GM18502 (cell line): Measurements from ENCODE around the gene GRM7.

Source experiments
- ATAC-seq: cut with Tn5 transposase; IDR thresholded peaks from one replicate; pipeline ENCODE4 v1.9.1; 2021; ENCODE audit warnings: mild to moderate bottlenecking; ENCODE audit not compliant: unreplicated experiment, poor library complexity

Gene GRM7

DNA sequence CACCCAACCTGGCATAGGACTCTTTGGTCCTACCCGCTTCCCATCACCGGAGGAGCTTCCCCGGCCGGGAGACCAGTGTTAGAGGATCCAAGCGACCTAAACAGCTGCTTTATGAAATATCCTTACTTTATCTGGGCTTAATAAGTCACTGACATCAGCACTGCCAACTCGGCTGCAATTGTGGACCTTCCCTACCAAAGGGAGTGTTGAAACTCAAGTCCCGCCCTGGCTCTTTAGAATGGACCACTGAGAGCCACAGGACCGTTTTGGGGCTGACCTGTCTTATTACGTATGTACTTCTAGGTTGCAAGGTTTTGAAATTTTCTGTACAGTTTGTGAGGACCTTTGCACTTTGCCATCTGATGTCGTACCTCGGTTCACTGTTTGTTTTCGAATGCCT is 879.5 kb downstream of the GRM7 start:
- ATAC-seq: no peak

DNA sequence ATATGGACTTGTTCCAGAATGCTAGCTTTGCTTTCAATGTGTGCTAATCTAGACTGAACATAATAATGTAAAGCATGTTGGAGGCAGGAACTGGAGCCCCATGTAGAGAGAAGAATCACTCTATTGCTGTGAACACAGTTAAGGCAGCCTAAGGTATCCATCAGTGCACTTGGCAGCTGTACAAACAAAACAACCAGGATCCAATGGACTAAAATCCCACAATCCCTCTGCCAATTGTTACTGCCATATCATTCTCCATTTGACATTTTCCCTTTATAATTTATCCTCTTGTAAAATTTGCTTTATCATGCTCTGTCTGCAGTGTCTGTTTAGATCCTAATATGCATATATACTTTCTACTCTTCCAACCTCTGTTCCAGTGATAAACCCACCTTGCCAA is 883.9 kb downstream of the GRM7 start:
- ATAC-seq: no peak

DNA sequence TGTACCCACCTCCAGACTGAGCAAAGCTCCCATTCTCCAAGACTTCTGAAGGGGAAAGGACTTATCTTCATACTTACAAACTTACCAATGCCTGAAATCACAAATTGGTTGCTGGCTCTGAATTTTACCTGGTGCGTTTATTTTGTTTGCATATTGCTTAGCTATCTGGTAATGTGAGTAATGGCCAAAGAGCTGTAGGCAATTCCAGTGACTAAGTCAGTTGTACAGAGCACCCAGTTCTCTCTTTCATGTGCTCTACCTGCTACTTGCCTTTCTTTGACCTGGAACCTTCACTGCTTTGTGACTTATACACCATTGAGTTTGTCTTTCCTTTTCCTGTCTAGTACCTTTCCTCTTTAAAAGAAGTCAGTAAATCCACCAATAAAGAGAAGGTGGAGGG is 884.8 kb downstream of the GRM7 start:
- no peak for ATAC-seq

DNA sequence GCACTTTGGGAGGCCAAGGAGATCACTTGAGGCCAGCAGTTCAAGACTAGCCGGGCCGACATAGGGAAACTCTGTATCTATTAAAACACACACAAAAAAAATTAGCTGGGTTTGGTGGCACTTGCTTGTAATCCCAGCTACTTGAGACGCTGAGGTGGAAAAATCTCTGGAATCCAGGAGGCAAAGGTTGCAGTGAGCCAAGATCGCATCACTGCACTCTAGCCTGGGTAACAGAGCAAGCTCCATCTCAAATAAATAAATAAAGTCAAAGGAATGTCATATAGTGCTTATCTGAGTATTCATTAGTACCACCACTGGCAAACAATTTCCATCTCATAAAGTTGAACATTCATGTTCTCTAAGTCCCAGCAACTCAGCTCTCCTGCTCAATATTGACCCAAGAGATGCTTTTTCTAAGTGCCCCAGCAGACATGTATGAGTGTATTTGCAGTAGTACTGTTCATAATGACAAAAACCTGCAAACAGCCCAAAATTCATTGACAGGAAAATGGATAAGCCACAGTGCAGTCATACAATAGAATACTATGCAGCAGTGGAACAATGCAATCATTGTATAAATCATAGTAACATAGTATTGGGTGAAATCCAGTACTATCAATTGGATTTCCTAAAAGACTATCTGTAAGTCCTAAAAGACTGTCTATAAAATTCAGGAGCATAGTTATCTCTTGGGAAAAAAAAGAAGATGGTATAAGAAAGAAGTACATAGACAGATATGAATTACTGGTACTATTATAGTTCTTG is 889.2 kb downstream of the GRM7 start:
- no peak for ATAC-seq

DNA sequence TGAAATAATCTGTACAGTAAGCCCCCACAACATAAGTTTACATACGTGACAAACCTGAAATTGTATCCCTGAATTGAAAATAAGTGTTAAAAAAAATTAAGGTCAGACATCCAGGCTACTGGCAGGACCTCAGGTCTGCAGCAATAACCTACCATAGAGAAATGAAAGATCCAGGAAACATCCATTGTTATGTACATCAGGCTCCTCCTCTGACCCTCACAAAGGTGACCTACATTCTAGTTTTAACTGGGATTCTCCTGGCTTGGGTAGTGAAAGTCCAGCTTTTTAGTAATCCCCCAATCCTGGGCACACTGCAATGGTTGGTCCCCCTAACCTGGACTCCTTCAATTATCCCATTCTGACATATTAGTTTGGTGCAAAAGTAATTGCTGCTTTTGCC is 891.1 kb downstream of the GRM7 start:
- no peak for ATAC-seq

DNA sequence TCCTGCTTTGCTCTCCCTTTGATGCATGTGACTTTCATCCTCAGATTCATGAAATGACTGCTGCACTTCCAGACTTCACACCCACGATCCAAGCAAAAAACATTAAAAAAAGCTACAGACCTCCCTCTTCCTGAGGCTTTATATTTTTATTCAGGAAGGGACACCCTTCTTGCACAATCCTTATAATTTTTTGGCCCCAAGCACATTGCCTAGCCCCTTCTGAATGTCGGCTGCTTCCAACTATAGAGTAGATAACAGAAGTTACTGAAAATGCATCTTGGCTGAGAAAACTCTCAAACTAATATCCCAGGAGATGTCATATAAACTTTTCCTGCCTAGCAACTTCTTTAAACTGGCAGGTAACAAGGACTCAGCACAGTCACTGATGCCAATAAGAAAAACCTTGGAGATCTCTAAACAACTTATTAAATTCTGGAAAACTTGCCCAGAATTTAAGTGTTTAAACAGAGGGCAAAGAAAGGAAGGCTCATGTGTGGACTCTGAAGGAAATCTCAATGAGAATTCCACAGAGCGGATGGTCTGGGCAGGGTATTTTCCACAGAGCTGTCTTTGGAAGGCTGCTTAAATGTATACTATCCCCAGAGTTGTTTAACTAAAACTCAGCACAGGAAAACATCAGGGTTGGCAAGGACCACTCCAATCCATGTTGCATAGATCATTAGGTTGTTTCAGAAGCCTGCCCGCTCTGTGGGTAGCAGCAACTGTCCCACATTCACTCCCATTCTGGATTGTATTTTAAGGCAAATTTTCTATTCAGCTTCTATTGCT is 893.9 kb downstream of the GRM7 start:
- no peak for ATAC-seq

DNA sequence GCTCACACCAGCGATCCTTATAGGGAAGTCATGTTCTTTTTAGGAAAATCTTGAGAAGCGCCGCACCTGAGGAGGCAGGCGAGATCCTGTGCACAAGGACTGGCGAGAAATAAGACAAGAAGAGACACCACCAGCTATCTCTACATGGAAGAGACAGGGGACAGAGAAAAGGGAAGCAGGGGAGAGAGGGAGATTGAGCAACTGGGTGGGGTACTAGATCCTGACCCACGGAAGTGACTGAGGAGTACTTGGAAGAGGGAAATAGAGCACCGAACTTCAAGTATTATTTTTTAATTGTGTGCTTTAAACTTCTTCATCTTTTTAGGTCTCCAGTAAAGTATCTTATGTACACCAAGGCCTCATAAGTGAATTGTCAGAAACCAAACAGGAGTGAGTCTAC is 898.7 kb downstream of the GRM7 start:
- no peak for ATAC-seq

DNA sequence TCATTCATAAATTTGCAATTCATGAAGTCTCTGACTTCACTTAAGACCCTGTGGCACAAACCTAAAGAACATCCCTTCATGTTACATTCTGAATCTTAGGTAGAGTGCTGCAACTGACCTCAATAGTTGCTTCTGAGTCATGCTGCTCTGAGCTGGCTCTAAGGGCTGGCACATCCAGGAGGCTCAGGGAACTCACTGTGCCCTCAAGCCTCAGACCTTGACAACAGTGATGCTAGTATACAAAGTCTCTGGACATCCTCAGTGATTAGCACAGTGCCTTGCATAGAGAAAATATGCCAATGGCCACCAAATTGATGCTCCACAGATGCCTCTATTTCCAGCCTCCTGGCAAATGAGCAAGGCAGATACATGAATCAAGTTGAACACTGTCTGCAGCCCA is 899.8 kb downstream of the GRM7 start:
- no peak for ATAC-seq

DNA sequence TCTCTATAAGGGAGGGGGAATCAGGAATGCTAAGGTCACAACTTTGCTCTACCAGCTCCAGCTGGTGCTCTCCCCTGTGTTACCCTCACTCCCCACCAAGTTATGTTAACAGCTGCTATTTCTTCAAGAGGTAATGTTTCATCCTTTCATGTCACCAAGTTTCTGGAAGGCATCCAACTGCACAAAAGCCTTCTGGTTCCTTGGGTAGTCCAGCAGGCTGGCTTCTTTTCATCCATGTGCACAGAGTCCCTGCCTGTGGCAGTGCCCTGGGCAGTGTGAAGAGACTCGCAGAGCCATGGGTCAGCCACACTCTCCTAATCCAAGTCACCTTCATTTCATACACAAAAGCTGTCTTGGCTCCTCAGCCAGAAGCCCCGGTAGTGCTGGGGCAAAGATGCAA is 903.2 kb downstream of the GRM7 start:
- ATAC-seq: no peak

DNA sequence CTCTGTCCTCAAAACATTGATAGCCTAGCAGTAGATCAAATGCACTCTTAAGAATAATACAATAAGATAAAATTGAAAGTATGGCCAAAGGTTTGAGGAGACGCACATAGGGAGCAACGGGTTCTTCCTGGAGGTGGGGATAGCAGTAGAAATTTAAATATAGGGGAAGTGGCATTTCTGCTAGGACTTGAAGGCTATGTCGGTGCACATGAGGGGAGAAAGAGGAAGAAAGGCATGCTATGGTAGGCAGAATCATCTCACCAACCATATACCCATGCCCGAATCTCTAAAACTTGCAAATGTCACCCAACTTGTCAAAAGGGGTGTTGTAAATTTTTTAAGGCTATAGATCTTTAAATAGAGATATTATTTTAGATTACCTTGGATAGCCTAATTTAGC is 905.6 kb downstream of the GRM7 start:
- no peak for ATAC-seq

DNA sequence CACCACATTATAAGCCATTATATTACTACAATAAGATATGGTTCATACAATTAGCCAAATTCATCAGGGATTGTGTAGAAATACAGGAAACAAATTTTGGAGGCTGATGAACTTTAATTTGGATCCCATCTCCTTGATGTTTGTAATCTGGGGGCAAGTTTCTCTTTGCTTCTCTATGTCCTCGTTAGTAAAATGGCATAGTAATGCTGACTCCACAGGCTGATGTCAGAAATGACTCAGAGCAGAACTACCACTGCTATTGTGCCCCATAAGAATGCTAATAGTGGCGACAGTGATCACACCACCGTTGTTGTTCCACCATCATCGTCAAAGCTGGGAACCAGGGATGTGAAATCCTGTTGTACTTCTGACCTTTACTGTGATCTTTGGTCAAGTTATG is 918.4 kb downstream of the GRM7 start:
- ATAC-seq: no peak

DNA sequence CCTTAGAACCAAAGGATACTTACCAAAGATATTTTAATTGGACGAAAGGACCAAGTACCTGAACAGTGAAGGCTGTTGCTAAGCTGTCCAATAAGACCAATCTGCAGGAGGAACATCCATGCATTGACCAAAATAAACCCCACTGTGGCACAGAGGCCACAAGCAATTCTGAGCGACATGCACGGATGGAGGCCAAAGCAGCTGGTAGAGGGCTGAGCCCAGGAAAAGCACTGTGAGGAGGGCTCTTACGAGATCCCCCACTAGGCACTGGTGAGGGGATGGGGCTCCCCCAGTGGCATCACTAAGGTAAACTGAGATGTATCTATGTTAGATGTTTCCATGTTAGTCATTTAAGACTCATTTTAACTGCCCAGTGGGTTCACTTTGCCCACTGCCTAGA is 920.5 kb downstream of the GRM7 start:
- no peak for ATAC-seq

DNA sequence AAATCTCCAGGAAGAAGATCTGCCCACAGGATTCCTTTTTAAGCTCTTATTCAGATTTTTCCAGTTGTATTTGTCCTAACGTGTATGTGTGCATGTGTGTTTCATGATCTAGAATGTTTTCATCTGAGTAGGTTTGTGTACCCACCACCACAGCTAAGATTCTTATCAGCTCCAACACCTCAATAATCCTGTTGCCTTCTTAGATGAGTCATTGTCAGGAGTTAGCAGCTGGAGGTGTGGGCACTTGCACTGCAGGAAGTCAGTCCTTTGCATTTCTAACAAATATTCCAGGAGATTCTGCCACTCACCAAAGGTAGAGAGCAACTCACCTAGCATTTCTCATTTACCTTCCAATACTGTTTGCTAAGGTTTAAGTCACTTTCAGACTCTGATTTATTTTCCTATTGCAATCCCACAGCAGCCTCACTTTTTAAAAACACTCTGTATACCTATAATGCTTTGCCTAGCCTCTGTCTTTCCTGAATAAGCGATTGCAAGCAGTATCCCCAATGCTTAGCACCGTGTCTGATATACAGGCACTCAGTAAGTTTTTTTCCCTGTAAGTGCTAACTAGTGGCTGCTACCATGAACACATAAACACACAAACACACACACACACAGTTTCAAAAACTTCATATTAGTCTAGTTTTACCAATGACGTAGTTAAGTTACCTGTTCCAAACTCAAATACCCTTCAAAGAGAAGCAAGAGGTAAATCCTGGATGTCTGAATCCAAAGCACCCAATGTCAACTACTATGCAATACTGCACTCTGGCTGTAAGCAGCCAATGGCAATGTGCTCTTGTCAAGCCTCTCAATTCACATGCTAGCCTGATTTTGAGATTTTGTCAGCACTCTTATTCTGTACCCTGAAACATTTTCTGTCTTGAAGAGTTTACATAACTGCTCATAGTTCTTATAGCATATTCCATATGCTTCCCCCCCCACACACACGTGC is 927.2 kb downstream of the GRM7 start:
- no peak for ATAC-seq

DNA sequence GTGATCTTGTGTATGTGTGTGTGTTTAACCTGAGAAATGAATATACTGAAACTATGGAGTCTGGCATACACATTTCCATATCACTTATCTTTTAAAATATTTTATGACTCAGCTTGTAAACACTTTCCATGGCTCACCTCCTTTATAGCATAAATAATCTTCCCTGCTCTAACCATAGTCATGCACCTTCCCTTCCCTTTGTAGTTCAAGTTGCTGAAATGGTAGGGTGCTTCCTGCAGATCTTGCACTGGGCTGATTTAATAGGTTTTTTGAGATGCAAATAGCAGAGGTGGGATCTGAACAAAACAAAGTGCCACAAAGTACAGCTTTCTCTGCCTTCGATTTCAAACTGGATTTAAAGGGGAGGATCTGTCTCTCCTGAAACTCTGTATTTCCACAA is 928.0 kb downstream of the GRM7 start:
- no peak for ATAC-seq

DNA sequence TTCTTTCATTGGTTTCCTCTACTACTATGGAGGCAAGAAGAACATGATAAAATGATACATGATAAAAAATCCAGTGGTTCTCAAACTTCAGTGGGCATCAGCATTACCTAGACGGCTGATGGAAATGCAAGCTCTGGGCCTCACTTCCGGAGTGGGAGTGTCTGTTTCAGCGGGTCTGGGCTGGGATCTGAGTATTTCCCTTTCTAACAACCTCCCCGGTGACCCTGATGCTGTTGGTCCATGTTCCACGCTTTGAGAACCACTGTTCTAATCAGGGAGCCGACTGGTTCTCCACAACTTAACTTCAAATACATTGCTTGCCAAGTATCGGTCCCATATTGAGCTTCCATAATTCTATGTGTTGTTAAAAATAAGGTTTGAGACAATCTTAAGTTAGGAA is 928.4 kb downstream of the GRM7 start:
- no peak for ATAC-seq

DNA sequence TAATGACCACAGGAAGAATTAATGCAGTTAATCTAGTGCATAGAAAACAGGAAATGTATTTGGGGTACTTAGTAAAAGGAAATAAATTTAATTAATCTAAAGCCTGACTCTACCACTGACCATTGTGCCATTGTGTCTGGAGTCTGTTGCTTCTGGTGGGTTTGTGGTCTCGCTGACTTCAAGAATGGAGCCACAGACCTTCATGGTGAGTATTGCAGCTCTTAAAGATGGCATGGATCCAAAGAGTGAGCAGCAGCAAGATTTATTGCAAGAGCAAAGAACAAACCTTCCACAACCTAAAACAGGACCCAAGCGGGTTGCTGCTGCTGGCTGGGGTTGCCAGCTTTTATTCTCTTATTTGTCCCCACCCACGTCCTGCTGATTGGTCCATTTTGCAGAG is 929.2 kb downstream of the GRM7 start:
- ATAC-seq: no peak
